Islet of Langerhans (tissue), 1 donor: Measurements from ENCODE around the gene ATP13A2.
"Not testable (repeated sequence)": the region's sequence is repeated elsewhere in the genome, so short reads cannot be mapped to it uniquely, and the experiment has no call there.

Experiments used
- FAIRE-seq: peaks from one replicate; lab custom pipeline; 2011; peaks lifted over from hg19 to GRCh38; lab: Jason Lieb, UNC

Gene ATP13A2

GRCh38 chr1:16978139-16978538 lies 33.6 kb downstream of the ATP13A2 start:
- FAIRE-seq: no peak

GRCh38 chr1:16977377-16977776 lies 34.4 kb downstream of the ATP13A2 start:
- FAIRE-seq: no peak

GRCh38 chr1:16976966-16977365 lies 34.8 kb downstream of the ATP13A2 start:
- no peak for FAIRE-seq

- FAIRE-seq: no peak
These were observed 35.9 kb downstream of the ATP13A2 start for GRCh38 chr1:16975838-16976237.

- no peak for FAIRE-seq
These were observed 36.5 kb downstream of the ATP13A2 start for GRCh38 chr1:16975211-16975610.

- FAIRE-seq: no peak
These were observed 38.5 kb downstream of the ATP13A2 start for GRCh38 chr1:16973215-16973614.

- no peak for FAIRE-seq
These were observed 39.4 kb downstream of the ATP13A2 start for GRCh38 chr1:16972189-16972895.

- FAIRE-seq: no peak
These were observed 40.2 kb downstream of the ATP13A2 start for GRCh38 chr1:16971341-16972188.

- no peak for FAIRE-seq
These were observed 41.4 kb downstream of the ATP13A2 start for GRCh38 chr1:16970132-16970910.

GRCh38 chr1:16969651-16970050 lies 42.1 kb downstream of the ATP13A2 start:
- FAIRE-seq: no peak

- FAIRE-seq: no peak
These were observed 42.6 kb downstream of the ATP13A2 start for GRCh38 chr1:16969057-16969611.

GRCh38 chr1:16968372-16968771 lies 43.4 kb downstream of the ATP13A2 start:
- FAIRE-seq: no peak

GRCh38 chr1:16967962-16968361 lies 43.8 kb downstream of the ATP13A2 start:
- no peak for FAIRE-seq

GRCh38 chr1:16967095-16967575 lies 44.6 kb downstream of the ATP13A2 start:
- FAIRE-seq: no peak

GRCh38 chr1:16966282-16966681 lies 45.4 kb downstream of the ATP13A2 start:
- FAIRE-seq: no peak

GRCh38 chr1:16965486-16966067 lies 46.2 kb downstream of the ATP13A2 start:
- no peak for FAIRE-seq

GRCh38 chr1:16964169-16964568 lies 47.6 kb downstream of the ATP13A2 start:
- not testable (repeated sequence) for FAIRE-seq

- no peak for FAIRE-seq
These were observed 50.2 kb downstream of the ATP13A2 start for GRCh38 chr1:16961297-16962133.

- no peak for FAIRE-seq
These were observed 51.0 kb downstream of the ATP13A2 start for GRCh38 chr1:16960560-16961296.

GRCh38 chr1:16958475-16958874 lies 53.3 kb downstream of the ATP13A2 start:
- no peak for FAIRE-seq
